DND-41 (cell line): ENCODE data around the gene DEFB124.
"Not testable (repeated sequence)": the region's sequence is repeated elsewhere in the genome, so short reads cannot be mapped to it uniquely, and the experiment has no call there.

Source experiments
- ATAC-seq: fragments of 200-7000 bp; cut with Tn5 transposase; 3 replicates; pipeline ENCODE4 v1.9.1; 2021; ENCODE audit warnings: low read depth; ENCODE audit not compliant: insufficient read depth
- DNase-seq: peaks from one replicate; pipeline ENCODE4 v3.0.0-alpha.2; 2020
- H2AFZ ChIP-seq: 2 replicates; pipeline ENCODE4 v1.6.0; 2012; ENCODE audit warnings: low read depth, low read length
- H3K27ac ChIP-seq: 2 replicates; pipeline ENCODE4 v1.5.1; 2012; ENCODE audit warnings: low read length, inconsistent platforms
- H3K27me3 ChIP-seq: fragments of 200-600 bp; sonication (generic); 2 replicates; pipeline ENCODE4 v1.6.0; 2012; ENCODE audit warnings: low read length, mild to moderate bottlenecking, inconsistent platforms; ENCODE audit not compliant: insufficient read depth, poor library complexity
- H3K36me3 ChIP-seq: 2 replicates; pipeline ENCODE4 v1.5.1; 2012; ENCODE audit warnings: low read length, inconsistent platforms; ENCODE audit not compliant: insufficient read depth
- H3K4me1 ChIP-seq: 2 replicates; pipeline ENCODE4 v1.5.1; 2012; ENCODE audit warnings: mild to moderate bottlenecking, low read length; ENCODE audit not compliant: insufficient read depth
- H3K4me2 ChIP-seq: 2 replicates; pipeline ENCODE4 v1.6.0; 2012; ENCODE audit warnings: mild to moderate bottlenecking, moderate library complexity, low read length, inconsistent platforms; ENCODE audit not compliant: insufficient read depth
- H3K4me3 ChIP-seq, 2 experiments: fragments of 200-600 bp in 1 of 2; shearing (Covaris generic) in 1 of 2; 2 replicates each; pipeline ENCODE4 v1.5.1; 2012 to 2016; ENCODE audit warnings: inconsistent platforms in 2 of 2, low read length in 2 of 2, mild to moderate bottlenecking in 2 of 2, low read depth in 1 of 2, moderate library complexity in 1 of 2
- H3K79me2 ChIP-seq: 2 replicates; pipeline ENCODE4 v1.6.0; 2012; ENCODE audit warnings: low read length, inconsistent platforms; ENCODE audit not compliant: insufficient read depth
- H3K9ac ChIP-seq: 2 replicates; pipeline ENCODE4 v1.6.0; 2012; ENCODE audit warnings: low read depth, mild to moderate bottlenecking, inconsistent platforms, low read length, moderate library complexity
- H3K9me3 ChIP-seq: 2 replicates; pipeline ENCODE4 v1.5.1; 2012; ENCODE audit warnings: low read length, moderate library complexity, mild to moderate bottlenecking, inconsistent platforms; ENCODE audit not compliant: insufficient read depth, severe bottlenecking
- H4K20me1 ChIP-seq: 2 replicates; pipeline ENCODE4 v1.6.0; 2012; ENCODE audit warnings: low read length; ENCODE audit not compliant: insufficient read depth
- CTCF ChIP-seq: IDR thresholded peaks from 2 replicates; pipeline ENCODE4 v1.5.1; 2012; ENCODE audit warnings: borderline replicate concordance, low read length, moderate library complexity, mild to moderate bottlenecking; ENCODE audit not compliant: poor library complexity, severe bottlenecking; ENCODE audit errors: extremely low read depth
- EZH2 ChIP-seq: IDR thresholded peaks from 3 replicates; pipeline ENCODE4 v1.6.1; 2012; ENCODE audit warnings: borderline replicate concordance, low read depth, mild to moderate bottlenecking, moderate library complexity, low read length, inconsistent platforms; ENCODE audit not compliant: severe bottlenecking

DEFB124 gene

GRCh38 chr20:31430568-31431115 is 44.3 kb downstream of the DEFB124 start:
- Histone ChIP-seq H2AFZ (no peak overlapping the region), H3K27me3 (no peaks in the 10 kb centered on the region), H3K36me3 (no peaks in the 10 kb centered on the region), H3K27ac (no peak overlapping the region), H4K20me1 (no peaks in the 10 kb centered on the region), H3K4me3 (no peak overlapping the region), H3K4me2 (no peak overlapping the region), H3K9me3 (no peaks in the 10 kb centered on the region), H3K4me1 (no peaks in the 10 kb centered on the region), H3K79me2 (no peaks in the 10 kb centered on the region), H3K9ac (no peak overlapping the region)
- no peak for ATAC-seq
- DNase-seq: no peak
- TF ChIP-seq CTCF (no peak), EZH2 (no peak)

DNA sequence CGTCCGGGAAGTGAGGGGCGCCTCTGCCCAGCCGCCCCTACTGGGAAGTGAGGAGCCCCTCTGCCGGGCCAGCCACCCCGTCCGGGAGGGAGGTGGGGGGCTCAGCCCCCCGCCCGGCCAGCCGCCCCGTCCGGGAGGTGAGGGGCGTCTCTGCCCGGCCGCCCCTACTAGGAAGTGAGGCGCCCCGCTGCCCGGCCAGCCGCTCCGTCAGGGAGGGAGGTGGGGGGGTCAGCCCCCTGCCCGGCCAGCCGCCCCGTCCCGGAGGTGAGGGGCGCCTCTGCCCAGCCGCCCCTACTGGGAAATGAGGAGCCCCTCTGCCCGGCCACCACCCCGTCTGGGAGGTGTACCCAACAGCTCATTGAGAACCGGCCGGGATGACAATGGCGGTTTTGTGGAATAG is 47.4 kb downstream of the DEFB124 start:
- not testable (repeated sequence) for H3K9ac ChIP-seq, H3K79me2 ChIP-seq, H3K27me3 ChIP-seq, H4K20me1 ChIP-seq, DNase-seq, H2AFZ ChIP-seq, H3K4me2 ChIP-seq, H3K36me3 ChIP-seq, H3K4me3 ChIP-seq, ATAC-seq, H3K9me3 ChIP-seq, H3K27ac ChIP-seq, H3K4me1 ChIP-seq

- H3K9ac ChIP-seq, H3K27ac ChIP-seq, H3K4me2 ChIP-seq, H3K9me3 ChIP-seq, H4K20me1 ChIP-seq, H3K36me3 ChIP-seq, H3K79me2 ChIP-seq, H3K4me1 ChIP-seq, H3K4me3 ChIP-seq, H3K27me3 ChIP-seq, H2AFZ ChIP-seq, DNase-seq, ATAC-seq: not testable (repeated sequence)
Measured at GRCh38 chr20:31426891-31427551, 47.9 kb downstream of the DEFB124 start.

DNA sequence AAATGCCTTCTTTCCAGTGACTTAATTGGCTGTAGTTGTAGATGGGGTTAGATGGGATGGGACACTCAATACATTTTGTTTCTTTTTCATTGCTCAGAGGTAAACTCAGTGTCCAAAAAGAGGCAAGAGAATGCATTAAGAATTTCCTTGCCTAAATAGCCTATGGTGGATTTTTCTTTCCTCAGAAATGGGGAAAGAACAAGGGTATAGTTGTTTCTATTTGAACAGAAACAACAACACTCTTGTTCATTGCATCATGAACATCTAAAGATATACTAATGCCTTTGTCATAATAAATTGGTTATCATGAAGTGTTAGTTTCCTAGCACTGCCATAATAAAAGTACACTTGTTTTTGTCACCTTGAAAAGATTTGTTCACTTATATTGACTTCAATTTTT is 49.1 kb downstream of the DEFB124 start:
- H3K36me3 ChIP-seq: no peaks in the 10 kb centered on the region

More for the DNA sequence above, 49.1 kb downstream of the DEFB124 start:
- no peak overlapping the region for H2AFZ ChIP-seq
- no peak overlapping the region for H3K4me3 ChIP-seq
- no peaks in the 10 kb centered on the region for H3K79me2 ChIP-seq
- no peak overlapping the region for H3K27ac ChIP-seq
- TF ChIP-seq EZH2 (no peak), CTCF (no peak)
- no peak overlapping the region for H3K4me2 ChIP-seq
- H3K9me3 ChIP-seq: no peaks in the 10 kb centered on the region
- ATAC-seq: no peak
- no peak overlapping the region for H3K9ac ChIP-seq
- DNase-seq: no peak
- H3K4me1 ChIP-seq: no peaks in the 10 kb centered on the region
- H4K20me1 ChIP-seq: no peaks in the 10 kb centered on the region
- H3K27me3 ChIP-seq: no peaks in the 10 kb centered on the region
